CD4-positive, alpha-beta T cell treated with Interleukin-12 subunit alpha and Interleukin-12 subunit beta, for 1 hour (primary cell): ENCODE results near the gene PPARA.

Experiments used
- DNase-seq: peaks from one replicate; pipeline ENCODE4 v3.0.0-alpha.2; 2020

The PPARA gene

DNA sequence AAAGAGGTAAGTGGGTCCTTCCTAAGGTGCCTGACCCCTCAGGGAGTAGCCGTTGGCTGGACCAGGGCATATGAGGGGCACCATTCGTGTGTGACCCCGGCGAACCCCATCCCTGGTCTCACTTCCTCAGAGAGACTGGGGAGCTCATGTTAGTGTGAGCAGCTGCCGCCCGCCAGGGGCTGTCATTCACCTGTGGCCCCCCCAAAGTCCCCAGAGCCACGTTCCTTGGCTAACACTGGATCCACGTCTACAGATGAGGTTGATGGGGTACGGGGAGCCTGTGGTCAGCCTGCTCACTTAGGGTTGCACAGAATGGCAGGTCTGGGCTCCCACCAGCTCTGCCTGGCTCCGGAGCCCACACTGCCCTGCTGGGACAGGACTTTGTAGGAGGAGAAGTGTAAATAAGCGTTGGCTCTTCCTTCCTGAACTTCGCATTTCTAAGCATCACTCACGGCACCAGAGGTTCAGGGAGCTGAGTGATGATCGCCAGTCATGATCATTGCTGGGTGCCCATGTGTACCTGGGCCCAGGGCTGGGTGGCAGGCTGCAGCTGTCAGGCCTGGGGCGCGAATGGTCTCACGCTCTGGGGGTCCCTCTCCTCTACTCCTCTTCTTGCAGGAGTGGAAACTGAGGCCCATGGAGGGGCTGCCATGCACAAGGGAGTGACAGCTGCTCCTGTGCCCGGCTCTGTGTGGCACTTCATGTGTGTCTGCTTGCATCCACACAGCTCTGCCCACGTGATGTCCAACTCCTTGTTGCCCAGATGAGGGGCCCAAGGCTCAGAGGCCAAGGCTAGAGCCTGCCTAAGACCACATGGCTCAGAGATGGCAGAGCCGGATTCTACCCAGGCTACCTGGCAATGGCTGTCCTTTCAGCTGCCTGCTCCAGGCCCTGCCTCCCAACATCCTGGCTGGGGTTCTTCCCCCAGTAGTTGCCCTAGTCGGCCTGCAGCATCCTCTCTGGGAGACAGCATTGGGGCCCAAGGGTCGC lies 128.6 kb downstream of the PPARA start:
- DNase-seq: no peak

DNA sequence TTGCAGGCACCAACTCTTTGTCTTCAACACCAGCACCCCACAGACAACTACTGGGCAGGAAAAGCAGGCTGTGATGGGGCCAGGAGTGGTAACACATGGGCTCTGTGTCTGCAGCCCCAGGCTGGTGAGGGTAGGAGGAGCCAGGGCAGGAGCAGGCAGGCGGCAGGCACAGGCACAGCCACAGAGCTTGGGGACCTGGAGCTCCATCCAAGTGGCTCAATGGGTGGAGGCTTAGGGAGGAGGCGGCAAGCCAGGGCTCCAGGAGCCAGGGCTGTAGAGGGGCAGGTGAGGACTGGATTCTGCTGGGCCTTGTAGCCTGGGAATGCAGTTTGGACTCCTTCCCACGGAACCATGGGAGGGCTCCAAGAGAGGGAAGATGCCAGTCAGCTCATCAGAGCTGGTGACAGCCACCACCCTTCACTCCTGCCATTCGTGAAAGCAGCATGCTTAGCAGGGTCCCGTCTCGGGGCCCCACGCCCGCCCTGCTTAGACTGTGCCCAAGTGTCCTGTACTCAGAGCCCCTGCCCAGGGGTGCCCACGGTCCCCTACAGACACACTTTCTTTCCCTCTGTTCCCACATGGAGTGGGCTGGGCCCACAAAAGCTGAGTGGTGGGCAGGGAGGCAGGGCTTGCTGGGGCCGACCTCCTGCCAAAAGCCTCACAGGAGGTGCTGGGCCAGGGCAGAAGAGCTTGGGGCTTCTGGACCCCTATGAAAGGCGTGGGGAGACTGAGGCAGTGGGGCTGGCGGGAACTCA lies 129.9 kb downstream of the PPARA start:
- DNase-seq: no peak

GRCh38 chr22:46280999-46281623 lies 130.8 kb downstream of the PPARA start:
- DNase-seq: peak; percentile 64

GRCh38 chr22:46281866-46282678 lies 131.7 kb downstream of the PPARA start:
- DNase-seq: no peak

DNA sequence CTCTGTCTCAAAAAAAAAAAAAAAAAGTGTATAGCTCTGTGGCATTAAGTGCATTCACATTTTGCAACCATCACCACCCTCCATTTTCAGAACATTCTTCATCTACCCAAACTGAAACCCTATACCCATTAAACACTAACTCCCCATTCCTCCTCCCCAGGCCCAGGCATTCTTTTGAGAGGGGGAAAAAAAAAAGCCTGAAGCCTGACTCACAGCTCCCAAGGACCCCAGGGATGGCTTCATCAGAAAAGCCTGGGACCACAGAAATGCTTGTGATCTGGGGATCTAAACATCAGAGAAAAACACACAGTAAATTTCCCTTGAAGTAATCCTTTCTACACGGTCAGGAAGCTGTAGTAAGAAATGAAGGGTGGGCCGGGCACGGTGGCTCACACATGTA lies 135.7 kb downstream of the PPARA start:
- DNase-seq: no peak

DNA sequence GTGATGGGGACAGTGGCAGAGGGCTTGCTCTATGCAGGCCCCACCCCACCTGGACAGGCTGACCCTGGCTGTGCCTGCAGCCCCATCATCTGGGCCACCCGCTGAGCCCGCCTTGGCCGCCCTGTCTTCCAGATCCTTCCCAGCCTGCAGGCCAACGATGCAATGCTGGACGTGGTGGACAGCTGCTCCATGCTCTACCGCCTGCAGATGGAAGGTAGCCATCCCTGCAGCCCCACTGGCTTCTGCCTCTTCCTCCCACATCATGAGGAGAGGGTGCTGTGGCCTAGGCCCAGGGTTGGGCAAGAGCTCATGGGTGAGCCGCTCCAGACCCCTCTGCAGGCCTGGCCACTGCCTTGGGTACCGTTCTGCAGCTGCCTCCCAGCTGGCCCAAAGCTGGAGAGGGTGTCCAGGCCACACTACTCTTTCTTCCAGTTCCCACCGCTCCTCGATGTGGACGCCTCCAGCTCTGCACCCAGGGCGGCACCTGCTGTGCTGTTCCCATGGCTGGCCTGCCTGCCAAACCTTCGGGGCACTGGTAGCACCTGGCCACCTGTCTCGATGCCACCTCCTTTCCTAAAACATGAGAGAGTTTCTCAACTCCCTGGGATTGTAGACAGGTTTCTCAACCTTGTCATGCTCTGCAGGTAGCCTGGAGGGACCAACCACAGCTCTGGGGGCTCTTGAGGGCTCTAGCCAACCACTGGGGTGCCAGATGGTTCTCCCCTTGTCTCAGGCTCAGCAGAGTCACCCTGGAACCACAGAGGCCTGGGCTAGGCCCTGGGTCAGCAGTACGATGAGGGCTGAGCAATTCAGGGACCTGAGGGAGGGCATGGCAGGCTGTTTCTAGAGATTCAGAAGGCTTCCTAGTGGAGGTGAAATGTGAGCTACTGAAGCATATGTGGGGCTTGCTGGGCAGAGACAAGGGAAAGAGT lies 136.9 kb downstream of the PPARA start:
- no peak for DNase-seq

- DNase-seq: peak; percentile 52
Measured at GRCh38 chr22:46287873-46288751, 137.8 kb downstream of the PPARA start.

GRCh38 chr22:46288846-46289243 lies 138.5 kb downstream of the PPARA start:
- DNase-seq: no peak

- peak; percentile 62 for DNase-seq
Measured at GRCh38 chr22:46289244-46289891, 139.0 kb downstream of the PPARA start.

DNA sequence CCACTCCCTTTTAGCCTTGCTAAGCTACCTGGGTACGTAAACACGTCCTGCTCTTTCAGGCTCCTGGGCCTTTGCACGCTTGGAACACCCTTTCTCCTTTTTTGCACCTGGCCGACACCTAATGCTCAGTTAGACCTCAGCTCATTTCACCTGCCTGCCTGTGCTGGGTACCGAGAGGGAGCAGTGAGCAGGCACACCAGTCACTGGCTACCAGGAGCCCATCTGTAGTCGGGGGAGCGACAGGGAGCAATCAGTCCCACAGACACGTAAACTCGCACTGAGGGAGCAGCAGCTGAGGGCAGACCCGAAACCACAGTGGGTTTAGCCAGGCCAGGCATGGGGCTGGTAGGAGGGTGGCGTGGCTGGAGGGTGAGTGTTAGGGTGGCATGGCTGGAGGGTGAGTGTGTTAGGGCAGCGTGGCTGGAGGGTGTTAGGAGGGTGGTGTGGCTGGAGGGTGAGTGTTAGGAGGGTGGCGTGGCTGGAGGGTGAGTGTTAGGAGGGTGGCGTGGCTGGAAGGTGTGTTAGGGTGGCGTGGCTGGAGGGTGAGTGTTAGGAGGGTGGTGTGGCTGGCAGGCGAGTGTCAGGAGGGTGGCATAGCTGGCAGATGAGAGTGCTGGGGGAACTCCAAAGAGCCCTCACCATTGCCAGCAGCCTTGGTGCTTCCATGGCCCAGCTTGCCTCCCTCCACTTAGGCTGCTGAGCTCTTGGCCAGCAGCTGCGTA lies 140.0 kb downstream of the PPARA start:
- peak; percentile 20 for DNase-seq

GRCh38 chr22:46290843-46291785 lies 140.8 kb downstream of the PPARA start:
- DNase-seq: no peak

GRCh38 chr22:46292173-46292572 lies 141.8 kb downstream of the PPARA start:
- no peak for DNase-seq

- DNase-seq: no peak
Measured at GRCh38 chr22:46292732-46293131, 142.4 kb downstream of the PPARA start.
